ENCODE results near the gene CCDC77. TPM values are rescaled to one million over a fixed set of nuclear protein-coding genes. Genes with fewer than 3 reads are reported as not detected.
A peak's percentile ranks its signal among the peaks of the same experiment; 100 is the strongest.

The CCDC77 gene
- total RNA-seq, 1 experiment from 2014 or later: 7.2 TPM

DNA sequence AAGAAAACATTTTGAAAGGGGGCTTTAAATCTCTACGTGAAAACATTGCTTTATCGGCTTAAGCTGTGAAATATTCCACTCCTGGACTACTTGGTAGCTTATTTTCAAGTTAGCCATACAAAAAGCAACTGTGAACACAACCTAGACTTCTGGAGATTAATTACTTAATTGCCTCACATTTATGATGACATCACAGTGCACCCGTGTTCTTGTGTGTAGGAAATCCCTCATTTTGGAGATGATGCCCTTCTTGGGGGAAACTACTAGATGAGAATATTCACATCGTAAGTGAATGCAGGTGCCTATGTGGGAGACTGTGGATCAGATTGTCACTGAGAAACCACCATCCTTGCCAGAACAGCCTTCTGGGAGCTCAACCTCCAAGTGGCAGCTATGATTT is 47.8 kb downstream of the CCDC77 start:
- no peaks in the 10 kb centered on the region for H3K36me3 Mint-ChIP-seq (ENCODE audit: insufficient read depth, unreplicated experiment)
- BruUV-seq (replicated peaks): no TSS peak
- DNase-seq (ENCODE audit: unreplicated experiment): no peak
- CTCF ChIA-PET: interaction anchor here (0.6 to 3.0 kb wide), 4 partner anchors 9 to 386 kb away, joined by 3 to 28 read pairs (median 7); no protein-coding TSS in a partner anchor
- H3K4me3 Mint-ChIP-seq (ENCODE audit: unreplicated experiment): no peak overlapping the region
- no peaks in the 10 kb centered on the region for H3K9me3 Mint-ChIP-seq (ENCODE audit: unreplicated experiment)
- intact Hi-C loops (cut with micrococcal nuclease): no loop called here
- no peak overlapping the region for H3K27ac Mint-ChIP-seq (ENCODE audit: low read depth, unreplicated experiment)
- H3K27me3 Mint-ChIP-seq (ENCODE audit: insufficient read depth, unreplicated experiment): peaks cover 2% of the 10 kb centered on the region
- TF ChIP-seq, protein P1, sequence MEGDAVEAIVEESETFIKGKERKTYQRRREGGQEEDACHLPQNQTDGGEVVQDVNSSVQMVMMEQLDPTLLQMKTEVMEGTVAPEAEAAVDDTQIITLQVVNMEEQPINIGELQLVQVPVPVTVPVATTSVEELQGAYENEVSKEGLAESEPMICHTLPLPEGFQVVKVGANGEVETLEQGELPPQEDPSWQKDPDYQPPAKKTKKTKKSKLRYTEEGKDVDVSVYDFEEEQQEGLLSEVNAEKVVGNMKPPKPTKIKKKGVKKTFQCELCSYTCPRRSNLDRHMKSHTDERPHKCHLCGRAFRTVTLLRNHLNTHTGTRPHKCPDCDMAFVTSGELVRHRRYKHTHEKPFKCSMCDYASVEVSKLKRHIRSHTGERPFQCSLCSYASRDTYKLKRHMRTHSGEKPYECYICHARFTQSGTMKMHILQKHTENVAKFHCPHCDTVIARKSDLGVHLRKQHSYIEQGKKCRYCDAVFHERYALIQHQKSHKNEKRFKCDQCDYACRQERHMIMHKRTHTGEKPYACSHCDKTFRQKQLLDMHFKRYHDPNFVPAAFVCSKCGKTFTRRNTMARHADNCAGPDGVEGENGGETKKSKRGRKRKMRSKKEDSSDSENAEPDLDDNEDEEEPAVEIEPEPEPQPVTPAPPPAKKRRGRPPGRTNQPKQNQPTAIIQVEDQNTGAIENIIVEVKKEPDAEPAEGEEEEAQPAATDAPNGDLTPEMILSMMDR (IDR thresholded peaks at IDR 0.05; ENCODE audit: unreplicated experiment): no peak
- H3K4me1 Mint-ChIP-seq (ENCODE audit: insufficient read depth, unreplicated experiment): no peaks in the 10 kb centered on the region
- POLR2A ChIA-PET: interaction anchor here (0.8 to 1.0 kb wide), 2 partner anchors 47 to 305 kb away, joined by 3 to 4 read pairs; no protein-coding TSS in a partner anchor

DNA sequence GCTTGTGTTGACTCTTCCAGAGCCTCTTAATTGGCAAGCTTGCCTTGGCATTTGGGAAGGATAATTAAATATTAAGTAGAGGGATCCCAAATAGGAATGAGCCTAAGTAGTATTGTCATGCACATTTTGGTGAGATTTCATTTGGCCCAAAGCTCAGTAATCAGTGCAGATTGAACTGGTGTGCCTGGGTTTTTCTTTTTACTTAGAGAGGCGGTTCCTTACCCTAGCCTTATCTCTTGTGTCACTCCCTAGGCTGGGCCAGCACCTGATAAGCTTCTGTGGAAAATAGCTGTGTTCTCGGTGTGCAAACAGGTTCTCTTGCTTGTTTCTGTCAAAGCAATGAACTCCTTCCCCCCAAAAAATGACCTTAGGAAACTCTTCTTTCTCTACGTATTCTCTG is 49.0 kb downstream of the CCDC77 start:
- POLR2A ChIA-PET: no interaction called here
- H3K4me3 Mint-ChIP-seq (ENCODE audit: unreplicated experiment): no peak overlapping the region

DNA sequence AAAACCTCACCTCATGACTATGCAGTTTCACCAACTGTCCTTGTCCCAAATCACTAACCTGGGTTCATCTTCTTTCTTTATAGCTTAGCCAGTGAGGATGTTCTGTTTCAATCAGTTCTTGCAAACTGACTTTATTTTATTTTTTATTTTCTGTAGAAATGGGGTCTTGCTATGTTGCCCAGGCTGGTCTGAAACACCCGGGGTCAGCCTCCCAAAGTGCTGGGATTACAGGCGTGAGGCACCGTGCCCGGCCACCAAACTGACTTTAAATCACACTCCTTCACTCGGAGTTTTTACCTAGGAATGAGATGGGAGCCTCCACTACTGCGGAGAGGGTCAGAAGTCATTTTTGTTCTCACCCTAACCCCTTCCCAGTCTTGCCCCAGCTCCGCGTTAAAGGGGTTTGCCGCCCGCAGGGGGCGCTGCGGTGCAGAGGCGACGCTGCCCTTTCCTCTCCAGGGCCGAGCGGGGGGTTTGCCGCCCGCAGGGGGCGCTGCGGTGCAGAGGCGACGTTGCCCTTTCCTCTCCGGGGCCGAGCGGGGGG is 51.3 kb downstream of the CCDC77 start:
- intact Hi-C loops (cut with micrococcal nuclease): loop anchor here (10.0 kb wide), 1 partner anchor 52 kb away; no protein-coding TSS in a partner anchor
- Mint-ChIP-seq H3K9me3 (ENCODE audit: unreplicated experiment) (no peaks in the 10 kb centered on the region), H3K4me3 (ENCODE audit: unreplicated experiment) (no peak overlapping the region), H3K4me1 (ENCODE audit: insufficient read depth, unreplicated experiment) (no peaks in the 10 kb centered on the region), H3K27me3 (ENCODE audit: insufficient read depth, unreplicated experiment) (peaks cover 28% of the 10 kb centered on the region), H3K27ac (ENCODE audit: low read depth, unreplicated experiment) (no peak overlapping the region), H3K36me3 (ENCODE audit: insufficient read depth, unreplicated experiment) (no peaks in the 10 kb centered on the region)
- ChIA-PET CTCF (interaction anchor here (0.6 to 4.8 kb wide), 20 partner anchors 10 to 239 kb away, joined by 3 to 60 read pairs (median 6); no protein-coding TSS in a partner anchor), POLR2A (no interaction called here)
- no peak for DNase-seq (ENCODE audit: unreplicated experiment)
- no TSS peak for BruUV-seq (replicated peaks)
- TF ChIP-seq, protein P1 (IDR thresholded peaks at IDR 0.05; ENCODE audit: unreplicated experiment): peak; percentile 49

More for the DNA sequence above, 49.0 kb downstream of the CCDC77 start:
- TF ChIP-seq, protein P1 (IDR thresholded peaks at IDR 0.05; ENCODE audit: unreplicated experiment): no peak
- CTCF ChIA-PET: interaction anchor here (1.9 to 4.5 kb wide), 3 partner anchors 9 to 97 kb away, joined by 11 to 42 read pairs (median 28); no protein-coding TSS in a partner anchor
- H3K4me1 Mint-ChIP-seq (ENCODE audit: insufficient read depth, unreplicated experiment): no peaks in the 10 kb centered on the region
- peaks cover 14% of the 10 kb centered on the region for H3K27me3 Mint-ChIP-seq (ENCODE audit: insufficient read depth, unreplicated experiment)
- no peaks in the 10 kb centered on the region for H3K36me3 Mint-ChIP-seq (ENCODE audit: insufficient read depth, unreplicated experiment)
- BruUV-seq (replicated peaks): no TSS peak
- H3K27ac Mint-ChIP-seq (ENCODE audit: low read depth, unreplicated experiment): no peak overlapping the region
- DNase-seq (ENCODE audit: unreplicated experiment): no peak
- H3K9me3 Mint-ChIP-seq (ENCODE audit: unreplicated experiment): no peaks in the 10 kb centered on the region
- intact Hi-C loops (cut with micrococcal nuclease): loop anchor here (10.0 kb wide), 1 partner anchor 54 kb away; no protein-coding TSS in a partner anchor

DNA sequence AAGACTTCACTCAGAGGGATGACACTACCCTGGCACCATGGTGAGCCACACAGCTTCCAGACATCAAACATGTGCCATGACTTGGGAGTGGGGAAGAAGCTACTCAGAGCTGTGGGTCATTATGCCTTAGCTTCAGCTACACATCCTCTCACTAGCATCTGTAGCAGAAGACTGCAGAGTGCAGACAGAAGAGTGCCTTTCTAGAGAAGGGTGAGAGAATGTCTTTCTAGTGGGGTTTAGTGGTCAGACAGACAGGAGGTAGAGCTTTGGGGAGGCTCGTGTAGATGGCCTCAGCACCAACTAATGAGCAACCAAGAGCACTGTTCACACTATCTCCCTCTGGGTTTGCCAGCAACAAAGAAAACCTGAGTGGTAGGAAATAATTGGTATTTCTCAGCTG is 53.4 kb downstream of the CCDC77 start:
- DNase-seq (ENCODE audit: unreplicated experiment): no peak
- POLR2A ChIA-PET: interaction anchor here (0.6 to 1.4 kb wide), 2 partner anchors 85 to 360 kb away, joined by 3 read pairs; no protein-coding TSS in a partner anchor
- no peak overlapping the region for H3K4me3 Mint-ChIP-seq (ENCODE audit: unreplicated experiment)
- no TSS peak for BruUV-seq (replicated peaks)
- H3K9me3 Mint-ChIP-seq (ENCODE audit: unreplicated experiment): no peaks in the 10 kb centered on the region
- CTCF ChIA-PET: interaction anchor here (0.5 to 4.8 kb wide), 18 partner anchors 8 to 1229 kb away, joined by 3 to 60 read pairs (median 3); no protein-coding TSS in a partner anchor
- H3K4me1 Mint-ChIP-seq (ENCODE audit: insufficient read depth, unreplicated experiment): no peaks in the 10 kb centered on the region
- H3K36me3 Mint-ChIP-seq (ENCODE audit: insufficient read depth, unreplicated experiment): no peaks in the 10 kb centered on the region
- no peak overlapping the region for H3K27ac Mint-ChIP-seq (ENCODE audit: low read depth, unreplicated experiment)
- TF ChIP-seq, protein P1 (IDR thresholded peaks at IDR 0.05; ENCODE audit: unreplicated experiment): no peak
- intact Hi-C loops (cut with micrococcal nuclease): loop anchor here (5.0 to 10.0 kb wide), 2 partner anchors 50 to 92 kb away; no protein-coding TSS in a partner anchor
- peaks cover 28% of the 10 kb centered on the region for H3K27me3 Mint-ChIP-seq (ENCODE audit: insufficient read depth, unreplicated experiment)

Data from MCF 10A (cell line).